A549 treated with DMSO at 1 μM for 4 hours (cell line): ENCODE measurements around the gene ASB14. TPM values are rescaled to one million over a fixed set of nuclear protein-coding genes. Genes with fewer than 3 reads are reported as not detected.

ENCODE experiments used
- total RNA-seq: library from RNA; stranded (reverse); fragments of 200-300 nt; extraction: Qiagen RNA extraction; gene quantifications from 5 replicates; pipeline ENCODE4 v1.2.3, GENCODE V29; 2022; ENCODE audit warnings: low read depth

The ASB14 gene
- not detected in 5 replicates for total RNA-seq

DNA sequence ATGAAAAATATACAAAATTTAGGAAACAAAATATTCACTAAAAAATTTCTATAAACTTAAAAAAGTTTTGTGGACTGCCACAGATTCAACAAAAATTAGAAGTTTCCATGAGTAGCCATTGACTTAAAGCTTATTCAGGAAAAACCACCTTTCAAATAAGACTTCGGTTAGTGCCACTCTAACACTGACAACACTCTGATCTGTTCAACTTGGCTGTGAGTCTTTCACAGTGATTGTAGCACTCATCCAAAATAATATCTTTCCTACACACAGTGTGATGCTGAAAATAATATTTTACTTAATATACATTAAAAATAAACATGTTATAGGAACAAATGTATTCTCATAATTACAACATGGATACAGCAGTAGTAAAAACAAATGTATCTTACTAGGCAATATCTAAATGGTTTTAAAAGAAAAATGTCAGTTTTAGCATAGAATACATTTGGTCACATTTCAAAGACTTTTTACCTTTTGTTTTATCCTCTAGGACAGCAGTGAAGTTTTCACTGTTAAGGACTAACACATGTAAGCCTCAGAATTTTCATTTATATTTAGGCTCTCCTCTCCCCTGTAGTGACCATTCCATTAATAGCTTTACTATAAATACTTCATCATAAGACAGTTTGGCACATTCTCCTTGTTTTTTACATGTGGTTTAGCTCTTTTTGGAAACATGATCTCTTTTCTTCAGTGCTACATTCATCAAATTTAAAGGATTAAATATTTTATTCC lies at the start of gene ASB14:
Gene ASB14, minus strand, starts transcription at position 527 of the 738 bp plus-strand sequence. CDS start 652 bp downstream, outside the sequence.

DNA sequence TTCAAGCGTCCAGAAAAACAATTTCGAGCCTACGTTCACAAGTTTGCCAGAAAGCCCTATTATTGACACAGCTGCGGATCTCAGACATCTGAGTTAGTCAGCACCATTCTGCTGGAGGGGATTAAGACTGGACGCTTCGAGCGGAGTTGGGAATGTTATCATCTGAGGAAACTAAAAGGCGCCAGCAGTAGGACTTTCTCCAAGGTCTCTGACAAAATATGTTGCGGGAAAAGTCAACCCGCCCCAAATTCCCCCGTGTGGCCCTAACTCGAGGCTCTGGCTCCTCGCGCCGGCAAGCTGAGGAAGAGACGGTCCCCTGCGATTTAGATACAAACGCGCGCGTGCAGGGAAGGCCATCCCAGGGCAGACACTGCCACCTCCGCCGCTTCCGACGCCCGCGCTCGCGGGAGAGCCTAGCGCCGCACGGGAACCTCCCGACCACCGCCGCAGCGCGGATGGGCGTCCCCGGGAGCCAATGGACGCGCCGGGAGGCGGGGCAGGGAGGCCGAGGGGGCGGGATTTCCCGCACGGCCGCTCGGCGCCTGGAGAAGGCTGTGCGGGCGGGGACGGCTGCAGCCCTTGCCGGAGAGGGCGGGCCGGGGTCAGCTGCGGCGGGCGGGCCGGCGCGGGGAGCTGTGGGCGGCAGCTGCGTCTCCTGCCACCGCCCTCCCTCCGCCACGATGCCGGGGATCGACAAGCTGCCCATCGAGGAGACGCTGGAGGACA lies 65.1 kb downstream of the ASB14 start, which contains the start of gene APPL1:
Gene APPL1, plus strand, starts transcription at position 526 of the 726 bp plus-strand sequence. Its CDS starts 155 bp downstream, at position 681.

Other genes starting within 250 kb of the ASB14 start
- 0.45 to 0.64 TPM (median 0.52 TPM) in 5 replicates for gene SPATA12, start 232.0 kb downstream of the ASB14 start, total RNA-seq
- 0.56 to 1.7 TPM (median 0.95 TPM) in 5 replicates for gene IL17RD, start 127.3 kb downstream of the ASB14 start, total RNA-seq
- 0.09 to 0.27 TPM (median 0.25 TPM) in 5 replicates for gene HESX1, start 92.7 kb downstream of the ASB14 start, total RNA-seq
- 14.8 to 22.5 TPM (median 19.9 TPM) in 5 replicates for gene APPL1, start 65.0 kb downstream of the ASB14 start, total RNA-seq